ENCODE data around the gene OLIG1. TPM values are rescaled to one million over a fixed set of nuclear protein-coding genes. Genes with fewer than 3 reads are reported as not detected.

The OLIG1 gene
- total and polyA plus RNA-seq, 7 donors, result 0.07 to 3.4 (median 0.34) TPM; not detected in 1

- no peak for ATAC-seq
- Histone ChIP-seq H3K9me3 (no peaks in the 10 kb centered on the region), H3K27ac (no peak overlapping the region), H3K27me3 (ENCODE audit: insufficient read depth in 3 of 3, low read length in 2 of 3) (peaks cover 0 to 98% (median 67%) of the 10 kb centered on the region in 3 donors), H3K4me3 (peak overlapping the region; percentile 32), H3K36me3 (ENCODE audit: insufficient read depth in 1 of 2, low read depth in 1 of 2) (no peaks in the 10 kb centered on the region), H3K4me1 (peaks cover 19% of the 10 kb centered on the region)
- TF ChIP-seq CTCF (IDR thresholded peaks at IDR 0.05), result no peak
- WGBS, 3 donors, result 3 to 4% (median 4%) methylated on average over 22 of the region's 22 CpGs
- no peak for DNase-seq
- intact Hi-C loops (cut with DNase I), result no loop called here
Observed at GRCh38 chr21:33025106-33025488, 44.8 kb upstream of the OLIG1 start.

- ATAC-seq (peak in 2 of 4 donors; percentile 26 to 49), DNase-seq (no peak)
- TF ChIP-seq CTCF (IDR thresholded peaks at IDR 0.05), result no peak
- Histone ChIP-seq H3K4me1 (peaks cover 16% of the 10 kb centered on the region), H3K36me3 (ENCODE audit: insufficient read depth in 1 of 2, low read depth in 1 of 2) (no peaks in the 10 kb centered on the region), H3K4me3 (peak within 1 kb of the TSS; percentile 32), H3K27me3 (ENCODE audit: insufficient read depth in 3 of 3, low read length in 2 of 3) (peaks cover 0 to 99% (median 63%) of the 10 kb centered on the region in 3 donors), H3K9me3 (no peaks in the 10 kb centered on the region), H3K27ac (no peak within 1 kb of the TSS)
- 1% methylated on average over 59 of the region's 59 CpGs for WGBS, 3 donors
- intact Hi-C loops (cut with DNase I), result no loop called here
Observed at GRCh38 chr21:33025489-33026442, 44.2 kb upstream of the OLIG1 start, which contains the start of gene OLIG2. TSS of gene OLIG2 (plus strand) at chr21:33025935. CDS start at chr21:33026863, 928 bp downstream.

- 10 to 13% (median 10%) methylated on average over 21 of the region's 21 CpGs for WGBS, 3 donors
- H3K27me3 ChIP-seq (ENCODE audit: insufficient read depth in 3 of 3, low read length in 2 of 3), result peaks cover 0 to 100% (median 61%) of the 10 kb centered on the region in 3 donors
- H3K4me1 ChIP-seq, result peaks cover 16% of the 10 kb centered on the region
- H3K36me3 ChIP-seq (ENCODE audit: insufficient read depth in 1 of 2, low read depth in 1 of 2), result no peaks in the 10 kb centered on the region
- no peaks in the 10 kb centered on the region for H3K9me3 ChIP-seq
- H3K4me3 ChIP-seq, result no peak overlapping the region
- no peak for TF ChIP-seq CTCF (IDR thresholded peaks at IDR 0.05)
- ATAC-seq (no peak), DNase-seq (no peak)
- intact Hi-C loops (cut with DNase I), result no loop called here
- H3K27ac ChIP-seq, result no peak overlapping the region
Observed at GRCh38 chr21:33026443-33026858, 43.5 kb upstream of the OLIG1 start.

- ATAC-seq, result no peak
- Histone ChIP-seq H3K27ac (no peak overlapping the region), H3K4me1 (peaks cover 16% of the 10 kb centered on the region), H3K4me3 (no peak overlapping the region), H3K9me3 (no peaks in the 10 kb centered on the region), H3K27me3 (ENCODE audit: insufficient read depth in 3 of 3, low read length in 2 of 3) (peaks cover 0 to 100% (median 60%) of the 10 kb centered on the region in 3 donors), H3K36me3 (ENCODE audit: insufficient read depth in 1 of 2, low read depth in 1 of 2) (no peaks in the 10 kb centered on the region)
- no peak for DNase-seq
- WGBS, 3 donors, result 3% methylated on average over 53 to 54 of the region's 54 CpGs
- TF ChIP-seq CTCF (IDR thresholded peaks at IDR 0.05), result no peak
- intact Hi-C loops (cut with DNase I), result no loop called here
Observed at GRCh38 chr21:33026878-33027400, 43.0 kb upstream of the OLIG1 start.

All from psoas muscle (tissue), 8 donors.